HG02840 (cell line): ENCODE measurements around the gene WSCD2.

Experiments
- ATAC-seq: cut with Tn5 transposase; IDR thresholded peaks from one replicate; pipeline ENCODE4 v1.9.1; 2021; ENCODE audit warnings: mild to moderate bottlenecking, moderate library complexity, moderate number of reproducible peaks; ENCODE audit not compliant: unreplicated experiment, low FRiP score

The WSCD2 gene

DNA sequence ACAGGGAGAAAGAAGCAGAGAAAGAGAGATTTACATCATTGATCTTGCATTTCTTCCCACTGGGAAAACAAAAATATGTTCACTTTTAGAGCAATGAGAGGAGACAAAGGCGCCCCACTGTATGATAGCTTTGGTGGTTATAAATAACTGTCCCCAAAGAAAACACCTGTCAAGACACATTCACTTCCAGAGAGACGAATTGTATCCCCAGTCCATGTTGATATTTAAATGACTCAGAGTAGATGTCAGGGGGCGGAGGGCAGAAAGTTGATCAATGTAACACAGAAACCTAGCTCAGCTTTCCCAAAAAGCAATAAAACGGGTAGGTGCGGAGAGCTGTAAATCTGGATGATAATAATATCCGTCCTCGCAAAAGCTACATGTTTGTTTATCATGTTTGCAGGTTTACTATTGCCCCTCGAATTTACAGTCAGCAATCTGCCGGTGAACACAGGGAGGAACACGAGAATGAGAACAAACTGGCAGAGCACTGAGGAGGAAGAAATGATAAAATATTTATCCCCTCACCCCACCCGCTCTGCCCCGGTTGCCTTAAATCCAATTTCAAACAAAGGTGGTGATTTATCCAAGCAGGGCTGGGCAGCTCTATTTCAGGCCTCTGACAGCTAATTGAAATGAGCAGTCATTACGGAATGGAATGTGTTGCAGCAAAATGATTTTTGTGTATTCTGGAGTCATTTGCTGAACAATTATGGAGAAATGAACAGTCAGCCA, 125.6 kb downstream of the WSCD2 start:
- no peak for ATAC-seq

DNA sequence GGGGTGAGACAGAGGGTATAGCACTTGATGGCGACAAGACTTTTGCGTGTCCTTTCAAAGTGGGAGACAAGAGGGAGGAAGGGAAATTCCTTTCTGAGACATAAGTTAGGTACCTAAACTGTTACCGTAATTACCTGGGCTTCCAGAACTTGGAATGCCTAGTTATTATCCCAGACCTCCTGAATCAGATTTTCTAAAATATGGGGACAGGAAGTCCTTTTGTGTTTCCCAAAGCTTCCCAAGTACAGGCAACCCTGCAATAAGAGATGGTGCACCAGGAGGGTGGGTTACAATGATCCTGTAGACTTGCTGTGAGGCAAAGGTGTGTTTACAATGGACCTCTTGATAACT, 126.1 kb downstream of the WSCD2 start:
- ATAC-seq = no peak

DNA sequence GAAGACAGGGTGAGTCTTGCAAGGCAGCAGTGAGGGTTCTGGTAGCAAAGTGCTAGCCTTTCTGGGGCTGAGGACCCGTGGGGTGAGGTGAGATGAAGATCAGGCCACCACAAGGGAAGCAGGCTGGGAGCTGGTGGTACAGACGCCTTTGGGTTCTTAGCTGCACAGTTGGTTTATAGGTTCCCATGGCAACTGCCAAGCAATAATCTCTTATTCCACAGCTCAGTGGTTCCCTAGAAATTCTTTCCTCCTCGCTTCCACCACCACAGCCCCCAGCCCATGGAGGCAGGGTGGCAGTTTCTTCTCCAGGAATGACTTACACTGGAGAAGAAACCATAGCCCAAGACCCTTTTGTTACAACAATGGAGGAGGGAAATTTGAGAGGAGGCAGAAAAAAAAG, 127.9 kb downstream of the WSCD2 start:
- ATAC-seq = no peak

DNA sequence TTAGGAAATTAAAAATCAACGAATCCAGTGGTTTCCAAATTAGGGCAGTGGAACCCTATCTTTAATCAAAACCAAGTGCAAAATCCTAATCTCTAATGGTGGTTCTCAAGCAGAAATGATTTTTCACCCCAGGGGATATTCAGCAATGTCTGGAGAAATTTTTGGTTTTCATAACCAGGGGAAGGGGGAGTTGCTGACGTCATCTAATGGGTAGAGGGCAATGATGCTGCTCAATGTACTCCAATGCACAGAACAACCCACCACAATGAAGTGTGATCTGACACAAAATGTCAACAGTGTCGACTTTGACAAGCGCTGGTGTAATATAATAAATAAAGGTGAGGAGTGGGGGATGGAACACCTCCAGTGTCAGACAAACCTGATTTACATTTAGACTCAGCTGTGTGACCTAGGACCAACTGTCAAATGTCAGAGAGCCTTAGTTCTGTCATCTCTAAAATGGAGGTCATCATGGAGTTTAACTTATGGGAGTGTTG, 128.6 kb downstream of the WSCD2 start:
- ATAC-seq = no peak

DNA sequence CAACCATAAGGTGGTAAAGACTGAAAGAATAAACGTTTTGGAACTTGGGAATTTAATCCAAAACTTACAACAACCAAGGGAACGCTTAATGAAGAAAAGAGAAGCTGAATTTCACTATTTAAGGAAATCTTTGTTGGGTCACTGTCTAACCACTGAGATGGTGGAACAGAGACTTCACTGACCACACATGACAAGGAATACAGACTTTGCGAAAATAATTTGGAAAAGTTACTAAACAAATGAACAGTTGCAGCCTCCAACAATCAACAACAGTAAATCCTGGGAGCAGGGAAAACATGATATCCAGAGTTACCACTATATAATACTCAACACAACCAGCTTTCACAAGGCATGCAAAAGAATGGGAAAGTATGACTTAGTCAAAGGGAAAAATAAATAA, 131.0 kb downstream of the WSCD2 start:
- no peak for ATAC-seq

DNA sequence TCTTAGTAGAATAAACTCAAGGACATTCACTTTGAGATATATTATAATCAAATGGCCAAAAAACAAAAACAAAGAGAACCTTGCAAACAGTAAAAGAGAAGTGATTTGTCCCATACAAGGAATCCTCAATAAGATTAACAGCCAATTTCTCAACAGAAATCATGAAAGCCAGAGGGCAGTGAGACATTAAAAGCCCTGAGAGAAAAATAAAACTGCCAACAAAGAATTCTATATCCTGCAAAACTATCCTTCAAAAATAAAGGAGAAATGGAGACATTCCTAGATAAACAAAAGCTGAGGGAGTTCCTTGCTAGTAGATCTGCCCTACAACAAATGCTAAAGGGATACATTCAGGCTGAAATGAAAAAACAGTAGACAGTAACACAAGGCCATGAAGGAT, 131.9 kb downstream of the WSCD2 start:
- ATAC-seq = no peak

DNA sequence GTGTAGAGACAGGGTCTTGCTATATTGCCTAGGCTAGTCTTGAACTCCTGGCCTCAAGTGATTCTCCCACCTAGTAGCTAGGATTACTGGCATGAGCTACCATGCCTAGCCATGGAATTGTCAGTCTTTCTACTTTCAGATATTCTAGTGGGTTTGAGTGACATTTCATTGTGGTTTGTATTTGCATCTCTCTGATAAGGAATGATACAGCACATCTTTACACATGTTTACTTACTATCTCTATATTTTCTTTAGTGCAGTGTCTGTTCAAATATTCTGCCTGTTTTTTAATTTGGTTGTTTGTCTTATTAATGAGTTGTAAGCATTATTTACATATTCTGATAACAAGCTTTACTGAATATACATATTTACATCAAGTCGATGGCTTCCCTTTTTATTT, 136.4 kb downstream of the WSCD2 start:
- no peak for ATAC-seq

DNA sequence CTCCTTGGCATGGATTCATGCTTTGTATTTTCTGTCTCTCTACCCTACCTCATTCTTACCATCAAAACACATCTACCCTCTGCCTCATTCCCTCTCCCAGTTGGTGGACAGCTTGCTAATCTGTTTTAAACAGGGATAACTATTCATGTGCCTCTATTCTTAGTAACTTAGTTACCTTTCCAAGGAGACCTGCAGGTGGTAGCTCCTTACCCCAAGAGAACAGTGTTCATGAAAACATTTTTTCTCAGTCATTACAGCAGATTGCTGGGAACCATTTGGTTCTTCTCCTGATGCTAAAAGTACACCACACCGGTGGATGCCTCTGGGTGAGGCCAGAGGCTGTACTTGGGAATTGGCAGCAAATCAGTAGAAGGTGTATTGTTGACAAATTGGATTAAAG, 137.0 kb downstream of the WSCD2 start:
- no peak for ATAC-seq

DNA sequence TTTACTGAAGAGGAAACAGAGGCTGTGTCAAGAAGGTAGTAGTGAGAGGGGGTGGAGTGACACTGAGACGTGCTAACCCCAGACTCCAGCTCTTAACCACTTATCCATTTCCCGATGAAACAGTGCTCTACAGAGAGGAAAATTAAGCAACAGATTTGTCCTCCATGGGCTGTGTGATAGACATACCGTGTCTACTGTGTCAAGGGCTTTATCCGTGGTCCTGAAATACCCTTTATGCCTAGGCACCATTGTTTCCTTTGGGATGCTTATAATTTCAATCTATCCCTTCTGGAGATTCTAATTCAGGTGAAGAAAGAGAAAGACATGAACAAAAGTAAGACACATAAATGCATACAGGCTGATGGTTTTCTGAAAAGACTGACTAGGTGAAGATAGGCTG, 138.4 kb downstream of the WSCD2 start:
- ATAC-seq = no peak

DNA sequence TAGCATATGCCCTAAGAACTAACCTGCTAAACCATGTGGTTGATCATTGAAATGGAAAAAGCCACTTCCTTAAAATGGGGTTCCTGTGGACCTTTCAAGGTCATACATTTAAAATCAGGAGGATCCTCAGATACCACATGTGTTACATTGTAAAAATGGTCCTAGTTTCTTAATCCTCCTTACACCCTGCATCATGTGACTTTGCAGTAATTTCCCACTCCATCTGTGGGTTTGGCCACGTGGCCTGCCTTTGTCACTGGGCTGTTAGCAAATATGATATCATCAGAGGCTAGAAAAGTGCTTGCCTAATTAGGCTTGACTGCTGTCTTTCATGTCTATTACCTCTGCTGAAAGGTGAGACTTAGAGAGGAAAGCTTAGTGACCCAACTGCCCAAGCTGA, 139.3 kb downstream of the WSCD2 start:
- ATAC-seq = no peak

DNA sequence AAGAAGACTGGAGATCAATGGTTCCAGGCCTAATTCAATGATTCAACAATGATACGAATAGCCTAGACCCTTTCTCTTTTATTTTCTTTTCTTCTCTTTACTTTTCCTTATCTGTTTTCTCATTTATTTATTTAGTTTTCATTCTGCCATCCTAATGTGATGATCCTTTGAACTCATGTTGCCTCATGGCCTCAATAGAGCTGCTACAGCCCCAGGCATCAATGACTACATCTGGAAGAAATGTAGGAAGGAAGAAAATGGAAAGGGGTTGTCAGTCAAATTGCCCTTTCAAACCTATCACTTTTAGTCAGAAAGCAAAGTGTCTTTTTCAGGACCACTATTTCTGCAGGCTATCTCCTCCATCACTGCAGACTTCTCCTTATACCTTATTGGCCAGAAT, 140.1 kb downstream of the WSCD2 start:
- no peak for ATAC-seq

DNA sequence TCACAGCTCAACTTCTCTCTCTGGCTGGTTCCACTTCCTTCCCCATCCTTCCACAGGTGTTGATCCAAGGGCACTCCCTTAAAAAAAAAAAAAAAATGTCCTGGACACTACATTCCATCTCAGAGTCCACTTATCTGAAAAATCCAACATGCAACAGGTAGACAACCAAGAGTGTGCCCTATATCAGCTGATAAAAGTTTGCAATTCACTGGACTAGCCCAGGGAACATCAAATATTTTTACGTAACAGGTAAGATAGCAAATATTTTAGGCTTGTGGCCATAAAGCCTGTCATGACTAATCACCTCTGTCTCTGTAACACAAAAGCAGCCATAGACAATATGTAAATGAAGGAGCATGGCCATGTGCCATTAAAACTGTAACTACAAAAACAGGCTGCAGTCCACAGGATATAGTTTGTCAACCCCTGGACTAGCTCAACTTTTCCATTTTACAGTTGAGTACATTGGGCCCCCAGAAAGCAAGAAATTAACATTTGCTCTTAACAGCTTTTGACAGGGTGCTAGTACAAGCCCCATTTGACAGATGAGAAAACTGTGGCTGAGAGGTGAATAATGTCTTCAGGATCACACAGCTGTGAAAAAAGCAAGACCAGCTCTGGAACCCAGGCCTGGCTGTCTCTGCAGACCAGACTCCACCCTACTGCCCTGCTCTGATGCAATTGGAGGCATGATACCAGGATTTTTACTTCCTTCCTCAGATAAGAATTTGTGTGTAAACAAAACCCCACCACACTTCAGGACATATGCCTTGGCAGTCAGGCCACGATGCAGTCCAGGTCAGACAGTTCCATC, 141.2 kb downstream of the WSCD2 start:
- ATAC-seq = no peak

DNA sequence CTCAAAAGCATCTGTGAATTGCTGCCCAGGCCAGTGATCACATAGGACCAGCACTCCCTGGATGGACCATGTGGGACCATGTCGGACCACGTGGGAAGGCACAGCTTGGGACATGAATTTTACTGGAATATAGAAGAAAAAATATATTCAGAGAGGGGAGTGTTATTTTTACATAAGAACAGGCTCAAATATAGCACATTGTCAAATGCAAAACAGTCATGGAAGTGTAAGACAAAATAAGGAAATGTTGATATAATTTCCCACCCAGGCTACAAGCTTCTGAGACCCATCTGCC, 141.7 kb downstream of the WSCD2 start:
- no peak for ATAC-seq

DNA sequence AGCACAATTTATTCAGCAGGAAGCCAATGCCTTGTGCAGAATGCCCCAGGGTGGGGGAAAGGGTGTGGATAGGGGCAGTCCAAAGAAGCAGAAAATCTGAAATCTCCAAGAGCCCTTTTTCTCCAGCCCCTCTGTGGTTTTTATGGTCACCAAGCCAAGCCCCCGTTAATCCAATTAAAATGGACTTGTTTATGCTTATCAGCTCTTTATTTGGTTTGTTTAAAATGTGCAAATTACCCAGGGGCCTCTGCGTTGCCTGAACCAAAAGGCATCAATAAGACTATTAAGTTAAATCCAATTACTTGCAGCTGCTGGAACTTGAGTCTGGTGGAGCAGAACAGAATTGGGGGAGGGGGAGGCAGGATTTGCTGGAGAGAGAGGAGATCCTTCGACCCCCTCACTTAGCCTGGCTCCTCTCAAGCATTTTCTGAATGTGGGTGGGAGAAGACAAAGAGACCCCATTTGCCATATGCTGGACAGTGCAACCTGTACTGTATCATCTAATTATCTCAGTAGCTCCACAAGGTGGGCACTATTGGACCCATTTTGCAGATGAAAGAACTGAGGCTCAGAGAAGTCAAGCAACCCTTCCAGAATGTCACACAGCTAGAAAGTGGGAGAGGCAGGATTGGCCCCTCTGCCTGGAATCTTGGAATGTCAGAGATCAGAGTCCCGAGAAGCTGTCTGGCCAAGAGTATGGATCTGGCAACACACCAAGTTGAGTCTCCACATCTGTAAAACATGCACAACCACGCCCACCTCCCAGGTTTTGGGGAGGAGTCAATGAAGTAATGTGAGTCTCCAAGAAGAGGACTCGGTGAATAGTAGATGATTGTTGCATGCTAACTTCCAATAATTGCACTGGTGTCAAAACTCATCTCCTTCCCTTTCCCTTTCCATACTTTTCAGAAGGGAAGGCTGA, 143.1 kb downstream of the WSCD2 start:
- ATAC-seq = no peak

DNA sequence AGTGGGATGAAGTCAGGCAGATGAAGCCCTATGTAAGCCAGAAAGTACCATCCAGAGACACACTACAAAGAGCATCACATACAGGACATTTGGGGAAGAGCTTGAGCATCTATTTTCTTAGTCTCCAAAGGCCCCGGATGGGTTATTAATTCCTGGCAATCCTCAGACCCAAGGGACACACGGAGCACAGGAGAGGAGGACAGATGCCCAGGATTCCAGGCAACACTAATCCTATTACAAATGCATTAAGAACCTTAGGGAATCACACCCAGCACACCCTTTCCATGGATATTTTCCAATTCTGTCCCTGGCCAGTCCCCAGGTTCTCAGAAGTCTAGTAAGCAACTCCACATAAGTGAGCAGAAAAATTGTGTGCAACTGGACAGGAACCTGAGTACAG, 144.1 kb downstream of the WSCD2 start:
- no peak for ATAC-seq

DNA sequence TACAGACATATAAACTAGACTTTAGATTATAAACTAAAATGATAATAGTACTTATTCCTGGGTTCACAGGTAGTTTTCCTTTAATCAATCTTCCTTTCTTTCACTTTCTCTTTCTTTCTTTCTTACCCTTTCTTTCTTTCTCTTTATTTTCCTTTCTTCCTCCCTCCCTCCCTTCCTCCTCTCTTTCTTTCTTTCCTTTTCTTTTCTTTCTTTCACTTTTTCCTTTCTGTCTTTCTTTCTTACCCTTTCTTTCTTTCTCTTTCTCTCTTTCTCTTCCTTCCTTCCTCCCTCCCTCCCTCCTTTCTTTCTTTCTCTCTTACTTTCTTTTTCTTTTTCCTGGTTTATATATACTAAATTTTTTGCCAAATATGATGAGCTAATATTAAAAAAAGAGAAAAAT, 148.5 kb downstream of the WSCD2 start:
- ATAC-seq = no peak

DNA sequence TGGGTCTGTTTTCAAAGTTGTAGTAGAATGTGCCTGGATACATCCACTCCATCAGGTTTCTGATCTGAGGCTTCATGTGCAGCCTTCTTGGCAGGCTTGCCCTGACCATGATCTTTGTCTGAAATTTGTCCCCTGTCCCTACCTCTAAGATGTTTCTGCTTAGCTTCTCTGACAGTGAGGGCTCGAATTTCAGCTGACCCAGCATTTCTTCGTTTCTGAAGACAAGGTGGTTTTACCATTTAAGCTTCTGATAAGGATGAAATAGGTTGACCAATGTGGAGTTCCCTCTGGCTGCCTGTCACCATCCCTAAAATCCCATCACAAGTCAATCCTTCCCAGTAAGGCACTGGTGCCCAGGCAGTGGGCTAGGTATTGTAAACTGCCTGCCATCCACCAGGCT, 153.1 kb downstream of the WSCD2 start:
- no peak for ATAC-seq

DNA sequence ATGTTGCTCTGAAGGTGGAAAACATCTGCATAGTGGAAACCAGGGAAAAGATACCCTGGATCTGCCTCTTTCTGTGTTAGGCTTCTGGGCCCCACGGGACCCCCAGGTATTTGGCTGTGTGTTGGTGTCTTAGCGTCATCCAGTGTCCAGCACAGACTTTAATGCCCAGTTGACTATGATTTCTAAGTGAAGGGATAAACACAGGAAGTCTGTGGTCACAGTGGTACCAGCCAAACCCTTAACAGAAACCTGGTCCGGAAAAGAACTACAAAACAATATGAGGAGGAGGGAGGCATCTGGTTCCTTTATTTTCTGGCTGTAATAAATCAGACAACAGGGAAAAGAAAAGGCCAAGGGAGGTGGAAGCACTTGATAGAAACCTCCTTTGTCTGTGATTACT, 153.6 kb downstream of the WSCD2 start:
- no peak for ATAC-seq

DNA sequence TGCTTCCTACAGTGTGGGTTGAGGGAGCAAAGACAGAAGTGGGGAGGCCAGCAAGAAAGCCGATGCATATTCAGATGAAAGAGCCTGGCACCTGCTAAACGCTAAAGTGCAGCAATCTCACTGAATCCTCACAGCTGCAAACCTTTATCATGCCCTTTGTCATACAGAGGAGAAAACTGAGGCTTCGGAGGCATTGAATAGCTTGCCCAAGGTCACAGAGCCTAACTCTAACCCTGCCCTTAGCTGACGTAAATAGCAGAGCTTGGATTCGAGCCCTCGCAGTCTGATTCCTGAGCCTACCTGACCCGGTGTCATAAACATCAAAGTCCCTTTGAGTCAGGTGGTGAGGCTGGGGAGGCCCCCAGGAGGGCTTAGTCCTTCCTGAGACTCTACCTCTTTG, 155.1 kb downstream of the WSCD2 start:
- no peak for ATAC-seq

DNA sequence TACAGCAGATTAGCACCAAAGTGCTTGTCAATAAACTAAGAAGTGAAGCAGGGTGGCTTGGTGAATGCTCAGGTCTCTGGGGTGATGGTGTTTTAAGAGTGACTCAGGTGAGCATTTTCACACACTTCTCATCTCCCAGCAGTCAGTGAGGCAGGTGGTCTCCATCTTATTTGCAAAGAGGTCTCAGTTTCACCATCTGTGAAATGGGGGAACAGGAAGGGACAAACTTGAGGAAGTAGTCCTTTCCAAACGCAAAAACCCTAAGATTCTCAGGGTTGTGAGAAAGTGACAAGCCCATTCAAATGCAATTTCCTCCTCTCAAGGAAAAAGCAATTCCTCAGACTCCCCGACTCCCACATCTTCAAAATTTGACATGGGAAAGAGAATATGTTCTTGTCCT, 155.9 kb downstream of the WSCD2 start:
- no peak for ATAC-seq

DNA sequence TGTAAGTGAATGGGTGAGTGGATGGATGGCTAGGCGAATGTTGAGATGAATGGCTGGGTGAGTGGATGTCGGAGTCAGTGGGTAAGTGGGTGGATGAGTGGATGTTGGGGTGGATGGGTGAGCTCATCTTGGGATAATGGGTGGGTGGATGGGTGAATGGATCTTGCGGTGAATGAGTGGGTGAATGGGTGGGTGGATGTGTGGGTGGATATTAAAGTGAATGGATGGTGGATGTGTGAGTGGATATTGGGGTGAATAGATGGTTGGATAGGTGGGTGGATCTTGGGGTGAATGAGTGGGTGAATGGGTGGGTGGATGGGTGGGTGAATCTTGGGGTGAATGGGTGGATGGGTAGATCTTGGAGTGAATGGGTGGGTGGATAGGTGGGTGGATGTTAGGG, 158.1 kb downstream of the WSCD2 start:
- no peak for ATAC-seq
